Endothelial cell of umbilical vein (primary cell): ENCODE data around the gene SH3RF1.

Experiments
- EZH2 ChIP-seq: IDR thresholded peaks from 2 replicates; pipeline ENCODE4 v1.6.1; 2012; ENCODE audit warnings: borderline replicate concordance, low read depth, mild to moderate bottlenecking, moderate library complexity, low read length, inconsistent platforms; ENCODE audit not compliant: severe bottlenecking
- JUN ChIP-seq: IDR thresholded peaks from 2 replicates; pipeline ENCODE4 v1.6.1; 2011; ENCODE audit warnings: borderline replicate concordance, low read depth; ENCODE audit not compliant: insufficient read length, insufficient read depth
- MYC ChIP-seq: IDR thresholded peaks from one replicate; pipeline ENCODE4 v1.6.1; 2011; ENCODE audit warnings: mild to moderate bottlenecking, low read depth, low read length
- POLR2A ChIP-seq: IDR thresholded peaks from 2 replicates; pipeline ENCODE4 v1.6.1; 2012; ENCODE audit warnings: low read depth, mild to moderate bottlenecking, control low read depth, low read length
- TF ChIP-seq, protein P1 (sequence below), 2 donors: IDR thresholded peaks; 1 replicate in 1 of 2; 2 replicates in 1 of 2; pipeline ENCODE4 v1.5.1; 2011; ENCODE audit warnings: low read length in 2 of 2, mild to moderate bottlenecking in 2 of 2, moderate library complexity in 2 of 2, control low read depth in 1 of 2, inconsistent platforms in 1 of 2, low read depth in 1 of 2; ENCODE audit not compliant: insufficient read depth in 1 of 2; ENCODE audit errors: extremely low read depth in 1 of 2

DNA sequence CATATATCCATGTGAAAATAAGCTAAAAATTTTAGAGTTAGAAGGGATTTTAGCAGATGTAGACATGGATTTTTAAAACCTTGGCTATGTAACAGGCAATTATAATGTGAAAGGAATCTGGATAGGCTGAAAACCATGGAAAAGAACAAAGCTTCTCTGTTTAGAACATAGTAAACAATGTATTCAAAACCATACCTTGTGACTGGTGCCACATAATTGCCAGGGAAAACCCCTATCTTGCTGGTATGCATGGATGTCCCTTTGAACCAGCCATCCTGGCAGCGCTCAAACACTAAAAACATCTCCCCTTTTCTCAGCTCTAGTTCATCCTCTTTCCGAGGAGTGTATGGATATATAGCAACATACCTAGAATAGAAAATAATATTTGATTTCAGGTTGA lies 150.1 kb downstream of the SH3RF1 start:
- TF ChIP-seq JUN (no peak), POLR2A (no peak), EZH2 (no peak), MYC (no peak)
- TF ChIP-seq, protein P1, sequence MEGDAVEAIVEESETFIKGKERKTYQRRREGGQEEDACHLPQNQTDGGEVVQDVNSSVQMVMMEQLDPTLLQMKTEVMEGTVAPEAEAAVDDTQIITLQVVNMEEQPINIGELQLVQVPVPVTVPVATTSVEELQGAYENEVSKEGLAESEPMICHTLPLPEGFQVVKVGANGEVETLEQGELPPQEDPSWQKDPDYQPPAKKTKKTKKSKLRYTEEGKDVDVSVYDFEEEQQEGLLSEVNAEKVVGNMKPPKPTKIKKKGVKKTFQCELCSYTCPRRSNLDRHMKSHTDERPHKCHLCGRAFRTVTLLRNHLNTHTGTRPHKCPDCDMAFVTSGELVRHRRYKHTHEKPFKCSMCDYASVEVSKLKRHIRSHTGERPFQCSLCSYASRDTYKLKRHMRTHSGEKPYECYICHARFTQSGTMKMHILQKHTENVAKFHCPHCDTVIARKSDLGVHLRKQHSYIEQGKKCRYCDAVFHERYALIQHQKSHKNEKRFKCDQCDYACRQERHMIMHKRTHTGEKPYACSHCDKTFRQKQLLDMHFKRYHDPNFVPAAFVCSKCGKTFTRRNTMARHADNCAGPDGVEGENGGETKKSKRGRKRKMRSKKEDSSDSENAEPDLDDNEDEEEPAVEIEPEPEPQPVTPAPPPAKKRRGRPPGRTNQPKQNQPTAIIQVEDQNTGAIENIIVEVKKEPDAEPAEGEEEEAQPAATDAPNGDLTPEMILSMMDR (IDR thresholded peaks at IDR 0.05; ENCODE audit: extremely low read depth in 1 of 2, insufficient read depth in 1 of 2, low read depth in 1 of 2, low read length in 2 of 2) = no peak
